Cardiac fibroblast (primary cell): ENCODE data around the gene PTGES2.

Experiments
- DNase-seq, 2 donors: peaks; one replicate each; pipeline versions ENCODE4 v3.0.0 to v3.0.0-alpha.2; 2010; ENCODE audit warnings: low read depth in 2 of 2
- H3K4me3 ChIP-seq, 2 donors: replicated peaks in 1 of 2; 1 replicate in 1 of 2; 2 replicates in 1 of 2; pipeline ENCODE4 v1.5.1; 2011; ENCODE audit warnings: low read depth in 2 of 2, low read length in 2 of 2, mild to moderate bottlenecking in 2 of 2, moderate library complexity in 1 of 2
- TF ChIP-seq, protein P1 (sequence below): IDR thresholded peaks from one replicate; pipeline ENCODE4 v1.5.1; 2011; ENCODE audit warnings: low read depth, mild to moderate bottlenecking, low read length, inconsistent platforms

PTGES2 gene

GRCh38 chr9:128099932-128100491 lies 27.5 kb downstream of the PTGES2 start:
- TF ChIP-seq, protein P1, sequence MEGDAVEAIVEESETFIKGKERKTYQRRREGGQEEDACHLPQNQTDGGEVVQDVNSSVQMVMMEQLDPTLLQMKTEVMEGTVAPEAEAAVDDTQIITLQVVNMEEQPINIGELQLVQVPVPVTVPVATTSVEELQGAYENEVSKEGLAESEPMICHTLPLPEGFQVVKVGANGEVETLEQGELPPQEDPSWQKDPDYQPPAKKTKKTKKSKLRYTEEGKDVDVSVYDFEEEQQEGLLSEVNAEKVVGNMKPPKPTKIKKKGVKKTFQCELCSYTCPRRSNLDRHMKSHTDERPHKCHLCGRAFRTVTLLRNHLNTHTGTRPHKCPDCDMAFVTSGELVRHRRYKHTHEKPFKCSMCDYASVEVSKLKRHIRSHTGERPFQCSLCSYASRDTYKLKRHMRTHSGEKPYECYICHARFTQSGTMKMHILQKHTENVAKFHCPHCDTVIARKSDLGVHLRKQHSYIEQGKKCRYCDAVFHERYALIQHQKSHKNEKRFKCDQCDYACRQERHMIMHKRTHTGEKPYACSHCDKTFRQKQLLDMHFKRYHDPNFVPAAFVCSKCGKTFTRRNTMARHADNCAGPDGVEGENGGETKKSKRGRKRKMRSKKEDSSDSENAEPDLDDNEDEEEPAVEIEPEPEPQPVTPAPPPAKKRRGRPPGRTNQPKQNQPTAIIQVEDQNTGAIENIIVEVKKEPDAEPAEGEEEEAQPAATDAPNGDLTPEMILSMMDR: no peak
- peak overlapping the region; percentile 60 to 62 for H3K4me3 ChIP-seq
- peak; percentile 37 to 41 for DNase-seq

DNA sequence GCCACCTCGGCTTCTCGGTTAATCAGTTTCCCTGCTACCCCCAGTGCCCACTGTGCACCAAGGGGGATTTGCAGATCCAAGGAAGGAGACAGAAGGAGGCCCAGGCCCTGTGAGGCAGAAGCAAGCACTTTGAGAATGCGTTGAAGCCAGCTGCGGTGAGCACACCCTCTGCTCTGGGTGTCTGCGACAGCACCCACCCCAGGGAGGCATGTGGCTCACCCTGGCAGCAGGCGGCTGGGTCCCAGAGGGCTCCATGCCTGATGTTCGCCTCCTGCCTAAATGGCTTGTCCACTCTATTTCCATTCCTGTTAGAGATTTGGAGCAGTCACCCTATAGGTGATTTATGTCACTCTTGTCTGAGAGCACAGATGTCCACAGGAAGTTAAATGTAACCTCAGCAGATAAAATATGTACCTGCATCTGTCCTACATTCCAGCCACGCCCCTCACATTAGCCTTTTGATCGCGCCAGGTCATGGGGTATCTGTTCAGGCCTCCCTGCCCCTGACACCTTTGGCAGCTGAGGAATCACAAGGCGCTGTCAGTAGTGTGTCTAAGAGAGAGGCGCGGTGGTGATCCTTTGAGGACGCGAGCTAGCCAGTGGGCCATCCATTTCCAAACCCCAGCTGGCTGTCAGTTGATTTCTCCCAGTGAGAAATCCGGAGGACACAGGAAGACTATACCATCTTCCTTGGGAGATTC lies 28.1 kb downstream of the PTGES2 start:
- peak overlapping the region; percentile 60 to 62 for H3K4me3 ChIP-seq
- TF ChIP-seq, protein P1: no peak
- DNase-seq: peak; percentile 47 to 57

DNA sequence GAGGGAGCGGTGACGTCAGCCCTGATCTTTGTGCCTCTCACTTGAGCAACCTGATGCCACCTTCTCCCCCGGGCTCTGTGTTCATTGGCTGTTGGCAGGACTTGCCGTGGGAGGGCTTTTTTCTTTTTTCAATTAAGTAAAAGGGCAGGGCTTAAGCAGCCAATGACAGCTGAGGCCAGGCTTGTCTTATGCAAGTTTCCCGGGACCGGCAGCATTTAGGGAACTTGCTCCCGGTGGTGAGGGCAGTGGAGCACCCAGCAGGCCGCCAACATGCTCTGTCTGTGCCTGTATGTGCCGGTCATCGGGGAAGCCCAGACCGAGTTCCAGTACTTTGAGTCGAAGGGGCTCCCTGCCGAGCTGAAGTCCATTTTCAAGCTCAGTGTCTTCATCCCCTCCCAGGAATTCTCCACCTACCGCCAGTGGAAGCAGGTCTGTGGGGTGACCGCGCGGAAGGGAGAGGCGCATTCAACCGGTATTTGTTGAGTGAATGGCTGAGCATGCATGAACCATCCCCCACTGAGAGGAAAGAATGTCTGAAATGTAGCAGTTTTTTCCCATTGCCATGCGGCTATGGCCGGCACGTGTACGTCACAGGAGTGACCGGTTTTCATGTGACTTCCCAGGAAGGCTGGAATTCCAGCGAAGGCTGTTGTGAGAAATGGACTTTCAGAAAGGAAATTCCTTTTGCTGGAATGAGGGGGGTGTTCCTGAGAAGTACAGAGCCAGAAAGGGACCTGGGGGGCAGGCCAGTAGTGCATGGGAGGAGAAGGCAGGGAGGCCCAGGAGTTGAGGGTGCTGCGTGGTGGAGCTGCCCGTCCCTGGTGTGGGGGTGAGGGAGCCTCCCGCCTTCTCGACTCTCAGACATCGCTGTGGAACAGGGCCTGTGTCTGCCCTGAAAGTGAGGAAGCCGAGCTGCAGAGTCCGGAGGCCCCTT lies 29.0 kb downstream of the PTGES2 start:
- TF ChIP-seq, protein P1: no peak
- peak; percentile 96 to 99 for DNase-seq
- peak overlapping the region; percentile 60 to 62 for H3K4me3 ChIP-seq

DNA sequence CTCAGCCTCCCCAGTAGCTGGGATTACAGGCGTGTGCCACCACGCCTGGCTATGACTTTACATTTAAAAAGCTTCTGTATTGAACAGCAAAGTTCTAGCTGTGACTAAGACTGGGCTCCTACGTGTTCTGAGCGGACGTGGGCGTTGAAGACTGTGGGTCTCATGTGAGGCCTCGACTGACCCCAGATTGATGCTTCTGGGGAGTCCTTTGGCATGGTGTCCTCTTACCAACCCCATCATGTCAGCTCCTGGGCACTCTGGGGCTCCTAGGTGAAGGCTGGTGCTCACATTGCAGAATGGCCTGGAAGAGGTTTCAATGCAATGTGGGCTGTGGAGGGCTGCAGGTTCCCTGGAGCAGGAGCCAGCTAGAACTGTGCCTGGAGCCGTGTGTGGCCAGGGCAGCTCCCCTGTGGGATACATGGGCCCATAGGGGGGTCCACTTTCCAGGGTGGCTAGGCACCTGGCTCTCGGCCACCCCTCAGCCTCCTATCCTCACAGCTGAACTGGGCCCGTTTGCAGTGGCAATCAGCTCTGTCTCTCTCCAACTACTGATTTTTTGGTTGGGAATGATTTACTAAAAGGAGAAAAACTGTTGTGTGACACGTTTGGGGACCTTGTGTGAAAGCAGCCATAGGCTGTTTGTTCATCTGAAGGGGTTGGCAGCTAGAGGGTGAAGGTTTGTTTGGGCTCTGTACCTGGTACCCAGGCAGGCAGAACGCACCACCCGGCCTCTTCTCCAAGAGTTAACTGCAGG lies 29.8 kb downstream of the PTGES2 start:
- DNase-seq: no peak
- peak overlapping the region in 1 of 2 donors; percentile 60 for H3K4me3 ChIP-seq
- TF ChIP-seq, protein P1: no peak

GRCh38 chr9:128096616-128097536 lies 30.7 kb downstream of the PTGES2 start:
- DNase-seq: no peak
- TF ChIP-seq, protein P1: no peak

More at GRCh38 chr9:128096616-128097536, 30.7 kb downstream of the PTGES2 start:
- H3K4me3 ChIP-seq: no peak overlapping the region
